ENCODE data around the gene NACA. TPM values are rescaled to one million over a fixed set of nuclear protein-coding genes. Genes with fewer than 3 reads are reported as not detected.
"Not testable (repeated sequence)": the region's sequence is repeated elsewhere in the genome, so short reads cannot be mapped to it uniquely, and the experiment has no call there.

Gene NACA
- total RNA-seq, 2 experiments from 2014 or later = 1,441 to 1,479 TPM

GRCh38 chr12:56753566-56753965 is 28.5 kb upstream of the NACA start:
- Mint-ChIP-seq H3K36me3 (ENCODE audit: low read depth) (peaks cover 33% of the 10 kb centered on the region), H3K4me1 (ENCODE audit: low read depth) (peaks cover 33% of the 10 kb centered on the region), H3K27ac (no peak overlapping the region), H3K4me3 (peak overlapping the region; percentile 85), H3K9me3 (no peaks in the 10 kb centered on the region), H3K27me3 (no peaks in the 10 kb centered on the region)
- POLR2A ChIA-PET = interaction anchor here (0.7 to 1.6 kb wide), 5 partner anchors 28 to 487 kb away, joined by 3 to 7 read pairs (median 4); partner anchors contain the start of genes NACA and STAT6
- TF ChIP-seq CTCF (IDR thresholded peaks at IDR 0.05) = no peak
- no peaks in the 10 kb centered on the region for H3K27me3 ChIP-seq (ENCODE audit: control insufficient read depth in 1 of 2, insufficient read depth in 2 of 2, low read length in 2 of 2)
- H3K9me3 ChIP-seq (ENCODE audit: control insufficient read depth in 1 of 2, insufficient read depth in 1 of 2, low read length in 2 of 2) = no peaks in the 10 kb centered on the region
- peaks cover 14% of the 10 kb centered on the region for H3K4me1 ChIP-seq (ENCODE audit: insufficient read depth, low read length)
- intact Hi-C loops (cut with DNase I, micrococcal nuclease) = loop anchor here in 1 of 2 experiments (2.0 to 5.0 kb wide), 2 partner anchors 65 to 374 kb away; partner anchors contain the start of genes LRP1 and PTGES3
- CTCF ChIA-PET = interaction anchor here (2.0 kb wide), 1 partner anchor 234 kb away, joined by 6 read pairs; no protein-coding TSS in a partner anchor
- H3K27ac ChIP-seq (ENCODE audit: low read depth in 1 of 2, low read length in 2 of 2) = no peak overlapping the region
- no peak for ATAC-seq (ENCODE audit: poor library complexity)
- H3K36me3 ChIP-seq (ENCODE audit: insufficient read depth, low read length) = peaks cover 7% of the 10 kb centered on the region
- DNase-seq = no peak
- no peak overlapping the region for H3K4me3 ChIP-seq (ENCODE audit: low read length)

- no peaks in the 10 kb centered on the region for H3K9me3 ChIP-seq (ENCODE audit: control insufficient read depth in 1 of 2, insufficient read depth in 1 of 2, low read length in 2 of 2)
- peak within 1 kb of the TSS; percentile 96 for H3K4me3 ChIP-seq (ENCODE audit: low read length)
- Mint-ChIP-seq H3K27me3 (no peaks in the 10 kb centered on the region), H3K4me3 (peak within 1 kb of the TSS; percentile 98), H3K36me3 (ENCODE audit: low read depth) (peaks cover 49% of the 10 kb centered on the region), H3K27ac (peak within 1 kb of the TSS; percentile 95), H3K9me3 (no peaks in the 10 kb centered on the region), H3K4me1 (ENCODE audit: low read depth) (peaks cover 33% of the 10 kb centered on the region)
- H3K27ac ChIP-seq (ENCODE audit: low read depth in 1 of 2, low read length in 2 of 2) = peak within 1 kb of the TSS; percentile 68 to 80
- intact Hi-C loops (cut with DNase I, micrococcal nuclease) = loop anchor here (1.0 to 5.0 kb wide), 3 partner anchors 27 to 375 kb away; partner anchors contain the start of genes NACA (in 2 of the 2), LRP1 (in 1 of the 2) and PTGES3 (in 1 of the 2)
- peak; percentile 80 for ATAC-seq (ENCODE audit: poor library complexity)
- H3K4me1 ChIP-seq (ENCODE audit: insufficient read depth, low read length) = peaks cover 10% of the 10 kb centered on the region
- peak; percentile 66 to 91 (median 78) for DNase-seq
- POLR2A ChIA-PET = interaction anchor here (0.6 to 2.4 kb wide), 13 partner anchors 26 to 360 kb away, joined by 3 to 25 read pairs (median 6); partner anchors contain the start of genes ATP5F1B, BAZ2A, NACA and PTGES3
- CTCF ChIA-PET = interaction anchor here (0.6 to 2.0 kb wide), 5 partner anchors 26 to 490 kb away, joined by 3 to 6 read pairs (median 4); partner anchors contain the start of gene NACA
- peak; percentile 41 for TF ChIP-seq CTCF (IDR thresholded peaks at IDR 0.05)
- H3K36me3 ChIP-seq (ENCODE audit: insufficient read depth, low read length) = peaks cover 16% of the 10 kb centered on the region
- H3K27me3 ChIP-seq (ENCODE audit: control insufficient read depth in 1 of 2, insufficient read depth in 2 of 2, low read length in 2 of 2) = no peaks in the 10 kb centered on the region
Measured at GRCh38 chr12:56751712-56752598, 26.9 kb upstream of the NACA start, which contains the start of gene PRIM1. Gene PRIM1 (minus strand): TSS chr12:56752323. CDS start chr12:56752298, 25 bp downstream.

GRCh38 chr12:56750596-56750995 is 25.5 kb upstream of the NACA start:
- Histone ChIP-seq H3K36me3 (ENCODE audit: insufficient read depth, low read length) (peaks cover 27% of the 10 kb centered on the region), H3K4me1 (ENCODE audit: insufficient read depth, low read length) (peaks cover 10% of the 10 kb centered on the region)
- H3K27me3 Mint-ChIP-seq; H3K9me3 ChIP-seq (ENCODE audit: control insufficient read depth in 1 of 2, insufficient read depth in 1 of 2, low read length in 2 of 2); H3K27ac ChIP-seq (ENCODE audit: low read depth in 1 of 2, low read length in 2 of 2); H3K4me3 ChIP-seq (ENCODE audit: low read length); H3K27me3 ChIP-seq (ENCODE audit: control insufficient read depth in 1 of 2, insufficient read depth in 2 of 2, low read length in 2 of 2); ATAC-seq (ENCODE audit: poor library complexity); DNase-seq; H3K9me3 Mint-ChIP-seq: not testable (repeated sequence)
- Mint-ChIP-seq H3K36me3 (ENCODE audit: low read depth) (peaks cover 63% of the 10 kb centered on the region), H3K4me3 (peak overlapping the region; percentile 39), H3K27ac (peak overlapping the region; percentile 95), H3K4me1 (ENCODE audit: low read depth) (peaks cover 33% of the 10 kb centered on the region)
- POLR2A ChIA-PET = interaction anchor here (0.7 to 2.4 kb wide), 6 partner anchors 20 to 121 kb away, joined by 3 to 25 read pairs (median 8); partner anchors contain the start of genes ATP5F1B, BAZ2A, NACA and PTGES3
- CTCF ChIA-PET = interaction anchor here (1.2 to 1.3 kb wide), 2 partner anchors 25 to 114 kb away, joined by 3 to 4 read pairs; partner anchors contain the start of gene NACA
- intact Hi-C loops (cut with DNase I, micrococcal nuclease) = loop anchor here in 1 of 2 experiments (5.0 kb wide), 1 partner anchor 377 kb away; the partner anchor contains the start of gene LRP1

Measured in CD4-positive, alpha-beta T cell (primary cell).